Smooth muscle cell (in vitro differentiated cells): ENCODE measurements around the gene SEMA5A. TPM values are rescaled to one million over a fixed set of nuclear protein-coding genes. Genes with fewer than 3 reads are reported as not detected.

Experiments used
- DNase-seq: peaks from one replicate; lab custom pipeline; 2025; ENCODE audit not compliant: unreplicated experiment; lab: John Stamatoyannopoulos, UW
- H2AFZ ChIP-seq: fragments of 200-600 bp; sonication (generic); 2 replicates; pipeline ENCODE4 v1.6.0; 2016; ENCODE audit warnings: antibody characterized with exemption, low read depth, mild to moderate bottlenecking
- H3F3A ChIP-seq: fragments of 200-600 bp; sonication (generic); 2 replicates; pipeline ENCODE4 v1.6.0; 2017; ENCODE audit warnings: antibody characterized with exemption, low read depth
- H3K27ac ChIP-seq: fragments of 200-600 bp; sonication (generic); 2 replicates; pipeline ENCODE4 v1.5.1; 2016; ENCODE audit warnings: low read depth, mild to moderate bottlenecking
- H3K27me3 ChIP-seq: fragments of 200-600 bp; sonication (generic); 2 replicates; pipeline ENCODE4 v1.6.1; 2016; ENCODE audit warnings: low read depth, mild to moderate bottlenecking
- H3K36me3 ChIP-seq: fragments of 200-600 bp; sonication (generic); 2 replicates; pipeline ENCODE4 v1.5.1; 2016; ENCODE audit warnings: low read depth
- H3K4me1 ChIP-seq: fragments of 200-600 bp; sonication (generic); 2 replicates; pipeline ENCODE4 v1.5.1; 2016; ENCODE audit warnings: low read depth
- H3K4me2 ChIP-seq: fragments of 200-600 bp; sonication (generic); 2 replicates; pipeline ENCODE4 v1.6.0; 2016; ENCODE audit warnings: mild to moderate bottlenecking
- H3K4me3 ChIP-seq: fragments of 200-600 bp; sonication (generic); 2 replicates; pipeline ENCODE4 v1.5.1; 2016; ENCODE audit warnings: mild to moderate bottlenecking
- H3K79me2 ChIP-seq: fragments of 200-600 bp; sonication (generic); 2 replicates; pipeline ENCODE4 v1.6.0; 2016; ENCODE audit warnings: low read depth, mild to moderate bottlenecking
- H3K9ac ChIP-seq: fragments of 200-600 bp; sonication (generic); 2 replicates; pipeline ENCODE4 v1.6.0; 2016; ENCODE audit warnings: low read depth
- H3K9me3 ChIP-seq: fragments of 200-600 bp; sonication (generic); replicated peaks from 2 replicates; pipeline ENCODE4 v1.5.1; 2016; ENCODE audit warnings: low read depth
- H4K20me1 ChIP-seq: fragments of 200-600 bp; sonication (generic); 2 replicates; pipeline ENCODE4 v1.6.0; 2016; ENCODE audit warnings: low read depth
- CTCF ChIP-seq: fragments of 200-600 bp; sonication (generic); IDR thresholded peaks from 2 replicates; pipeline ENCODE4 v1.5.1; 2017; ENCODE audit warnings: borderline replicate concordance, mild to moderate bottlenecking, antibody characterized with exemption; ENCODE audit not compliant: insufficient read depth, poor library complexity, severe bottlenecking
- WGBS: methylation state at CpG from one replicate; pipeline ENCODE4 v1.1.7; 2016; ENCODE audit warnings: low lambda C conversion rate; 5-methylcytosine and 5-hydroxymethylcytosine counted together
- polyA plus RNA-seq: library from polyadenylated mRNA; unstranded; fragments of >200 nt; fragmentation: Nextera tagmentation; extraction: Ambion mirVana; gene quantifications from 2 replicates; pipeline ENCODE4 v1.2.1, GENCODE V29; 2016
- total RNA-seq: library from RNA; depleted of rRNA; stranded (reverse); fragments of >200 nt; gene quantifications from 2 replicates; pipeline ENCODE4 v1.2.3, GENCODE V29; 2014

Gene SEMA5A
- total and polyA plus RNA-seq, 2 experiments from 2014 or later = 21.6 to 65.1 TPM

GRCh38 chr5:9201011-9201410 lies 344.9 kb downstream of the SEMA5A start:
- Histone ChIP-seq H3K27me3 (no peaks in the 10 kb centered on the region), H2AFZ (no peak overlapping the region), H3K36me3 (no peaks in the 10 kb centered on the region), H3F3A (no peaks in the 10 kb centered on the region), H3K27ac (no peak overlapping the region), H3K4me3 (no peak overlapping the region), H3K9ac (no peak overlapping the region), H4K20me1 (peaks cover 6% of the 10 kb centered on the region), H3K9me3 (no peaks in the 10 kb centered on the region), H3K79me2 (no peaks in the 10 kb centered on the region), H3K4me2 (no peak overlapping the region), H3K4me1 (no peaks in the 10 kb centered on the region)
- no peak for DNase-seq
- 67% methylated on average over 2 of the region's 2 CpGs for whole genome bisulfite sequencing
- no peak for TF ChIP-seq CTCF

- Histone ChIP-seq H4K20me1 (peaks cover 6% of the 10 kb centered on the region), H3F3A (no peaks in the 10 kb centered on the region), H3K4me2 (no peak overlapping the region), H3K4me3 (no peak overlapping the region), H3K36me3 (no peaks in the 10 kb centered on the region), H3K4me1 (peaks cover 3% of the 10 kb centered on the region), H3K9ac (no peak overlapping the region), H3K79me2 (no peaks in the 10 kb centered on the region), H3K27me3 (no peaks in the 10 kb centered on the region), H2AFZ (no peak overlapping the region), H3K9me3 (no peaks in the 10 kb centered on the region), H3K27ac (no peak overlapping the region)
- DNase-seq = no peak
- 95% methylated on average over 3 of the region's 3 CpGs for WGBS
- TF ChIP-seq CTCF = no peak
Measured at GRCh38 chr5:9198394-9198793, 347.5 kb downstream of the SEMA5A start.

- Histone ChIP-seq H3K27ac (no peak overlapping the region), H4K20me1 (peaks cover 6% of the 10 kb centered on the region), H3K9ac (no peak overlapping the region), H3K4me3 (no peak overlapping the region), H3K4me1 (peaks cover 3% of the 10 kb centered on the region), H2AFZ (no peak overlapping the region), H3K27me3 (no peaks in the 10 kb centered on the region), H3K4me2 (no peak overlapping the region), H3K36me3 (no peaks in the 10 kb centered on the region), H3K9me3 (no peaks in the 10 kb centered on the region), H3K79me2 (no peaks in the 10 kb centered on the region), H3F3A (no peaks in the 10 kb centered on the region)
- DNase-seq = no peak
- WGBS = 65% methylated on average over 1 of the region's 1 CpG
- TF ChIP-seq CTCF = no peak
Measured at GRCh38 chr5:9197881-9198260, 348.0 kb downstream of the SEMA5A start.

- H3K9ac ChIP-seq = no peak overlapping the region
- H3K4me3 ChIP-seq = no peak overlapping the region
- H3K27me3 ChIP-seq = no peaks in the 10 kb centered on the region
- no peak for DNase-seq
- no peak overlapping the region for H2AFZ ChIP-seq
- H3K27ac ChIP-seq = no peak overlapping the region
- no peaks in the 10 kb centered on the region for H3K79me2 ChIP-seq
- no peaks in the 10 kb centered on the region for H3K36me3 ChIP-seq
- peaks cover 6% of the 10 kb centered on the region for H4K20me1 ChIP-seq
- WGBS = 92% methylated on average over 13 of the region's 13 CpGs
- no peak for TF ChIP-seq CTCF
- H3K4me2 ChIP-seq = no peak overlapping the region
- peaks cover 3% of the 10 kb centered on the region for H3K4me1 ChIP-seq
- H3K9me3 ChIP-seq = no peaks in the 10 kb centered on the region
- H3F3A ChIP-seq = no peaks in the 10 kb centered on the region
Measured at GRCh38 chr5:9196403-9197227, 349.3 kb downstream of the SEMA5A start.
